GM12892 (cell line): Measurements from ENCODE around the gene GRAMD4.

ENCODE experiments used
- DNase-seq: peaks from one replicate; pipeline ENCODE4 v3.0.0; 2011; ENCODE audit not compliant: insufficient read length
- FAIRE-seq: peaks from 2 replicates; lab custom pipeline; 2011; peaks lifted over from hg19 to GRCh38; lab: Jason Lieb, UNC
- POLR2A ChIP-seq: IDR thresholded peaks from 2 replicates; pipeline ENCODE4 v1.6.1; 2011; ENCODE audit warnings: low read depth, low read length, control low read depth
- POLR2AphosphoS5 ChIP-seq: IDR thresholded peaks from 2 replicates; pipeline ENCODE4 v1.6.1; 2011; ENCODE audit warnings: low read depth, low read length, control low read depth
- TAF1 ChIP-seq: IDR thresholded peaks from 2 replicates; pipeline ENCODE4 v1.6.1; 2011; ENCODE audit warnings: low read depth, mild to moderate bottlenecking, control low read depth, low read length, borderline replicate concordance

Gene GRAMD4

DNA sequence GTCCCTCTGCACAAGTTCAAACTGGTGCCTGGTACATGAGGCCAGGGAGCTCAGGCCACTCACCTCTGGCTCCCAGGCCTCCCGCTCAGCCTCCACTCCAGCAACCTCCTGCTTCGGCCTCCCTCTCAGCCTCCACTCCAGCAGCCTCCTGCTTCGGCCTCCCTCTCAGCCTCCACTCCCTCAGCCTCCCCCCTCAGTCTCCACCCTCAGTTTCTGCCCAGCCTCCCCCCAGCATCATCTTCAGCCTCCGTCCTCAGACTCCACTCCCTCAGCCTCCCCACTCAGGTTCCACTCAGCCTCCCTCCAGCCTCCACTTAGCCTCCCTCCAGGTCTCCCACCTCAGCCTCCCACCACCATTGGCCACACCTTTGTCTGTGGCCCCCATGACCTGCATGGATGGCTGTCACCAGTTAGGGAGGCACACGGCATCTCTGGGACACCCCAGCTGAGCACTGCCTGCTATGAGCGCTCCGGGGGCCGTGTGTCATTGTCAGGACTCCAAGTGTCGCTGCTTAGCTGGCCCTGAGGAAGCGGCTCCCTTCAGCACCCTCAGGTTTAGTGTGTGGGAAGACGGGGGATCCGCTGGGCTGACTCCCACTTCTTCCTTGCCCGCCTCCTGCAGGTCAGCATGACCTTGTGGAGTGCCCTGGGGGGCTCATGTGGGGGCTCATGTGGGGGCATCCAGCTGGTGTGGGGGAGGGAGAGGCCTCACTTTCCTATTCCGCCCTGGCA lies 39.0 kb downstream of the GRAMD4 start:
- no peak for FAIRE-seq
- TF ChIP-seq POLR2A (no peak), TAF1 (no peak), POLR2AphosphoS5 (no peak)
- DNase-seq: no peak

DNA sequence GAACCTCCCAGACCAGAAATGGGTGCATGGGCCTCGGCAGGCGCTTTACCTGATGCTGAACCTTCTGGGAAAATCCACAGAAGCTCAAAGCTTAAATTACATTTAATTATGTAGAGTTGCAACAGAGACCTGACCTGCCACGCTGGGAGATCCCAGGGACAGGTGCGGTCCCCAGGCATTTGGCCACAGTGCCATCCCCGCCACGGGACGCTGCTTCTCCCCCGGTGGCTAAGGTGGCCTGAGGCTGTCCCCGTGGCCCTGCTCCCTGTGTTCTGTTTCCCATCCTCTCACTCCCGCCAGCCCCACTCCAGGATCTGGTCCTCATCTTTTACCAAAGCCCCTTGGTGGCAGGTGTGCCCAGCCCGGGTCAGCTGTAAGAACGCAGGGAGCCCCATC lies 39.6 kb downstream of the GRAMD4 start:
- DNase-seq: no peak

DNA sequence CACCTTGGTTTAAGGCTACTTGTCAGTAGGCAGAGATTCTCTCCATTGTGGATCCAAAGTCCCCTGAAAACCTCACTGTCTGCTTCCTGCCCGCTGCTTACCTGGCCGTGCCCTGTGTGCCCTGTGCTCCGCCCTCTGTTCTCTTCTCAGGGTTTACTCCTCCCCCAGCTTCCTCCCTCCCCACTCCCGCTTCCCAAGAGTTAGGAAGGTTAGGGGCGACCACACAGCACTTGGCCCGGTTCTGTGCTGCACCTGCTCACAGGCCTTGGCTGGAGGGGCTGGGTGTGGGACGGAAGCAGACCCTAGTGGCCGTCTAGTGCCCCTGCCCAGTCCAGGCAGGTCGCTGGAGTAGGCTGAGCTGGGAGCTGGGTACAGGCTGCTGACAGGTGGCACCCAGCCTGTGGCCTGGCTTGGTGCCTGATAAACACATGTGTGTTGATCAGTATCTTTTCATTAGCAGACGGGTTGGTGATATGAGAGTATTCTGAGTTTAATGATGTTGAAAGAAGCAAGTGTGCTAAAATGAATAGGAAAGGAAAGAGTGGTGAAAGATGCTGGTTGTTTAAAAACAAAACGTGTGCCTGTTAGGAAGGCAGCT lies 40.5 kb downstream of the GRAMD4 start:
- DNase-seq: no peak
- no peak for TF ChIP-seq POLR2A
- TF ChIP-seq TAF1: no peak
- no peak for TF ChIP-seq POLR2AphosphoS5
- no peak for FAIRE-seq

More for the DNA sequence above, 39.6 kb downstream of the GRAMD4 start:
- no peak for FAIRE-seq
- TF ChIP-seq POLR2AphosphoS5 (no peak), POLR2A (no peak), TAF1 (no peak)

DNA sequence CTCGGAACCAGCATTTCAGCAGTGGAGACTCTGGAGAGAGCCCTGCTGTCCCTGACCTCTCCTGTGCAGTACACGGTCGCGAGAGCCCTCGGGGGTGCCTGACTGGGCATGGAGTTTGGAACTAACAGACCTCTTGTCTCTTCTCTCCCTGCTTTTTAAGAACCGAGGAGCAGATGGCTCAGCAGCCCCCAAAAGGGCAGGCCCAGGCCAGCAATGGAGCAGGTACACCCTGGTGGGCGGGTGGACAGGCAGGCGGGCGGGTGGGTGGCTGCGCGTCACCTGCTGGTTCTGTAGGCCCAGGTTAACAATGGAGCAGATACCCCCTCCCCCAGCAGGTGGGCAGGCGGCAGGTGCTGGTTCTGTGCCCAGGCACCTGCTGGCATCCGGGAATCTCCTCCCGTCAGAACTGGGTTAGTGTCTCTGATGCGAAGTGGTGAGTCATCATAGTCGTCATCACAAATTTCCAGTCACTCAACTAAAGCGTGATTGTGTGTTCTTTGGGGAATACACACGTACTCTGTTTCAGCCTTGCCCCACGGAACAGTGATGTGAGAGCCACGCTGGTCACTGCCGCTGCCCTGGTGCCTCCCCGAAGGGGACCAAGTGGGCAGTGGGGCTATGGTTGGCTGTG lies 41.1 kb downstream of the GRAMD4 start:
- no peak for FAIRE-seq
- no peak for DNase-seq
- TF ChIP-seq POLR2AphosphoS5 (no peak), TAF1 (no peak), POLR2A (no peak)

DNA sequence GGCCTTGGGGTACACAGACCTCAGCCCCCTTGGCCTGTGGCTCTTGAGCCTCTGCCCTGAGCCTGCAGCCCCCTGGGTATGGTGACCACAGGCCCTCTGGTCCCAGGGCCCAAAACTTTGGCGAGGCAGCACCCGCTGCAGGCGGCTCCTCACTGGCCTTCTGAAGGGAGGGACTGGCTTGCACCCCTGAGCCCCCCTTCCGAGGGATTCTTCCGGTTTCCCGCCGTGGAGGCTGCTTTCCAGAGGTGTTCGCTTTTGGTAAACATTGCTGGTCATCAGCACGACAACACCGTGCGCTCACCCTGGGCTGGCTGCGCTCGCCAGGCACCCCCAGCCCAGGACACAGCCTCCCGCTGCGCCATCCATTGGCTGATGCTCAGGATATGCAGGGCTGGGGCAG lies 42.0 kb downstream of the GRAMD4 start:
- DNase-seq (no peak), FAIRE-seq (no peak)
- TF ChIP-seq TAF1 (no peak), POLR2A (no peak), POLR2AphosphoS5 (no peak)

DNA sequence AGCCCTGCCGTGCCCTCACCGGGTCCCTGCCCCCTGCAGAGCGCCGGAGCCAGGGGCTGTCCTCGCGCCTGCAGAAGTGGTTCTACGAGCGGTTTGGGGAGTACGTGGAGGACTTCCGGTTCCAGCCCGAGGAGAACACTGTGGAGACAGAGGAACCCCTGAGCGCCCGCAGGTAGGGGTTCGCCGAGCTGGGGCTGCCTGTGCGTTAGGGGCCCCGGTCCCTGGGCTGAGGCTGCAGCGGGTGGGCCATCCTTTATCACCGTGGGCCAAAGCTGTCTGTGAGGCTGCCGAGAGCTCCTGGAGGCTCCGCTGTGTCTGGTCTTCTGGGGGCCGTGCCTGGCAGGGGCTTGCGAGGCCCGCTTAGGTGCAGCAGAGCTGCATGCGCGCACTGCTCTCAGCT lies 42.8 kb downstream of the GRAMD4 start:
- no peak for DNase-seq
- TF ChIP-seq POLR2AphosphoS5 (no peak), TAF1 (no peak), POLR2A (no peak)
- FAIRE-seq: no peak

DNA sequence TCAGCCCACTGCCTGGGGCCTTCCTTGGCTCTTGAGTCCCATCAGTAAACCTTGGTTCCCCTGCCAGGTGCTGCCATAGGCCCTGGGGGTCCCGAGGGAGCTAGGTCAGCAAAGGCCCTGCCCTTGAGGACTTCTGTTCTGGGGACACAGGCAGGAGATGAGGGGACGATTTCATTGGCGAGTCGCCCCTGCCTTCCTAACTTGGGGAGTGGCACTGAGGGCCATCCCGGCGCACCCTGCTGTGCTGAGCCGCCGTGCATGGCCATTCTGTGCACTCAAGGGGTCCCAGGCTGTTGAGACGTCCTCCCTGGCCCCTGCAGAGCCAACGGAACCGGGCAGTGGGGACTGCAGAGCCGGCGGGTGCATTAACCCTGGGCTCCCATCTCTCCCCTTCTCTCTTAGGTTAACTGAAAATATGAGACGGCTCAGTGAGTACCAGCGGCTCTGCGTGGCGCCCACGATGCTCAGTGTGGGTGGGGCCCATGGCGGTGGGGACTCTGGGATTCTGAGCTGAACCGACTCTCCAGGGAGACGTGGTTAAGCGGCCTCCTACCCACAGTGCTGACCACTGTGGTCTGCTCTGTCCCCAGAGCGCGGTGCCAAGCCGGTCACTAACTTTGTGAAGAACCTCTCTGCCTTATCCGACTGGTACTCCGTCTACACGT lies 43.4 kb downstream of the GRAMD4 start:
- TF ChIP-seq POLR2AphosphoS5 (no peak), POLR2A (no peak), TAF1 (no peak)
- FAIRE-seq (no peak), DNase-seq (no peak)

DNA sequence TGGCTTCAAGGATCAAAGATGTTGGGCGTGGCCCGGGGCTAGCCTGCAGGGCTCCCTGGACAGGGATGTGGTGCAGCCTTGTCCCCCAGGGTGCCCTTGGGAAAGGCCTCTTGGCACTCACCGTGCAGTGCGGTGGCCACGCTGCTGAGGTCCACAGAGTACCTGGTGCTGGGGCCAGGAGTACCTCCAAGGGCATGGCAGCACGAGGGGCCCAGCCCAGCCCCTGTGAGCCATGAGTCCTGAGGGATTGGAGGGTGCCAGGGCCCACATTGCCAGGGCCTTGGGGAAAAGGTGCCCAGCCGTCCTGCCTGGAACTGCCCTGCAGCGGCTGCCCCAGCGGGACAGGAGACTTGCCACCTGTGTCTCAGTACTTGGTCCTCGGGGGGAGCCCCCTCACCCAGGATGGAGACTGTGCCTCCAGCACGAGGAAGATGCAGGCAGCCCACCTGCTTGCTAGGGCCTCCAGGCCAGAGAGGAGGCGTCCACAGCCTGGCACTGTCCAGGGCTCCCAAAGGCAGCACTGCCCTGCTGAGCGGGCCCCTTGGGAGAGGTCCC lies 44.2 kb downstream of the GRAMD4 start:
- TF ChIP-seq TAF1: no peak
- DNase-seq: no peak
- no peak for FAIRE-seq

DNA sequence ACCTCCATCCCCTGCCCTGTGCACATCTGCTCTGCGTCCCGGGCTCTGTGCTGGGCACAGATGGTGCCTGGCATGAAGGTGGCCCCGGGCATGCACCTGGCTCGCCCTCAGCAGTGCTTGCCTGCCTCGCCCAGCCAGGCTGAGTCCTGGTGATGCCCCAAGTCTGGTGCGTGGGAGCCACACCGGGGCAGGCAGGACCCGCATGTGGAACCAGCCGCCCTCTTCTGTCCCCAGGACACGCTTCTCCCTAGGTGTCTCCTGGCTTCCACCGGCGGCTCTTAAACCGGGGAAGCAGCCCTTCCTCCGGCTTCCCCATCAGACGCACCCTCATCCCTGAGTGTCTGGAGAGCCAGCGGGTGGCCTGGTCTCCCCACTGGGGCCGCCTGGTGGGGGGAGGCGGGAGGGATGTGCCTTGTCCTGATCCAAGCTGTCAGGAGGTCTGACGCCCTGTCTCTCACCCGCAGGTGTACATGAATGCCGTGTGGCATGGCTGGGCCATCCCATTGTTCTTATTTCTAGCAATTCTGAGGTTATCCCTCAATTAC lies 45.0 kb downstream of the GRAMD4 start:
- FAIRE-seq (no peak), DNase-seq (no peak)
- no peak for TF ChIP-seq POLR2AphosphoS5
- TF ChIP-seq TAF1: no peak
- no peak for TF ChIP-seq POLR2A

DNA sequence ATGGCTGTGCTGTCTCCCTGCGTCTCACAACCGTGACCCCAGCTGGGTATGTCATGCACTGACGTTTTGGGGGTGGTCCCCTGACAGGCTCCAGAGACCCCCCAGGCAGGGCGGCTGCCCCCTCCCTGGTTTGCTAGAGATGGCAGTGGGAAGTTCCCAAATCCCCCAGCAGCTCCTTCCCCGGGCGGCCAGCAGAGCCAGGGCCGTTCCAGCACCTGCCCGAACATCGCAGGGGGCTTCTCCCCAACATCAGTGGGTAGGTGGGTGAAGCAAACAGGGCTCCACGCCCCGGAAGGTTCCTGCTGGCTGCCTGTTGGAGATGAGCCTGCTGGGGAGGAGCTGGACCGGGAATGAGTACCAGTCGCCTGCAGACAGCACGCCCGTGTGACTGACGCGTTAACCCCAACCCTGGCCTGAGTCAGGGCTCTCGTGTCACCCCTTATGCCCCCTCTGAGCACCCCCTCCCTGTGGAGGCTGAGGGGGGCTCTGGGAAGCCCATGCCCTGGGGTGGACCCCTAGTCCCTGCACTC lies 45.6 kb downstream of the GRAMD4 start:
- TF ChIP-seq POLR2A: no peak
- TF ChIP-seq POLR2AphosphoS5: no peak
- no peak for TF ChIP-seq TAF1
- no peak for FAIRE-seq
- DNase-seq: no peak
